Adipocyte (in vitro differentiated cells): ENCODE results near the gene DPP6.
"Not testable (repeated sequence)": the region's sequence is repeated elsewhere in the genome, so short reads cannot be mapped to it uniquely, and the experiment has no call there.

Experiments
- DNase-seq: peaks from one replicate; pipeline ENCODE4 v3.0.0-alpha.2; 2015; ENCODE audit warnings: low read depth
- H3K27me3 ChIP-seq: replicated peaks from 2 replicates; pipeline ENCODE4 v1.7.0; 2013; ENCODE audit warnings: mild to moderate bottlenecking, low read length, moderate library complexity; ENCODE audit not compliant: control insufficient read depth, insufficient read depth
- H3K36me3 ChIP-seq: 2 replicates; pipeline ENCODE4 v1.7.0; 2013; ENCODE audit warnings: low read length, mild to moderate bottlenecking, moderate library complexity; ENCODE audit not compliant: control insufficient read depth, insufficient read depth, severe bottlenecking
- H3K4me1 ChIP-seq: 2 replicates; pipeline ENCODE4 v1.7.0; 2013; ENCODE audit warnings: mild to moderate bottlenecking, low read length, moderate library complexity; ENCODE audit not compliant: control insufficient read depth, insufficient read depth
- H3K4me3 ChIP-seq: 2 replicates; pipeline ENCODE4 v1.7.0; 2013; ENCODE audit warnings: mild to moderate bottlenecking, low read length, moderate library complexity
- H3K9ac ChIP-seq: 2 replicates; pipeline ENCODE4 v1.7.0; 2013; ENCODE audit warnings: mild to moderate bottlenecking, low read length, moderate library complexity
- H3K9me3 ChIP-seq: 2 replicates; pipeline ENCODE4 v1.7.0; 2013; ENCODE audit warnings: mild to moderate bottlenecking, low read length, moderate library complexity; ENCODE audit not compliant: control insufficient read depth

The DPP6 gene

DNA sequence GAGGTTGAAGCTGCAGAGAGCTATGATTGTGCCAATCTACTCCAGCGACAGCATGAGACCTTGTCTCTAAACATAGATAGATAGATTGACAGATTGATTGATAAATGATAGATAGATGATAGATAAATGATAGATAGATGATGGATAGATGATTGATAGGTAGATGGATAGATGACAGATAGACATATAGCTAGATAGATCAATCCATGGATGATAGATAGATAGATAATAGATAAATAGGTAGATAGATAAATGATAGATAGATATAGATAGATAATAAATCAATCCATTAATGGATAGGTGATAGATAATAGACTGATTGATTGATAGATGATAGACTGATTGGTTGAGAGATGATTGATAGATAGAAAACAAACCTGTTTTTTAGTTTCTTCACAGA, 601.1 kb downstream of the DPP6 start:
- Histone ChIP-seq H3K4me3 (no peak overlapping the region), H3K36me3 (no peaks in the 10 kb centered on the region), H3K9me3 (no peaks in the 10 kb centered on the region), H3K27me3 (no peaks in the 10 kb centered on the region), H3K9ac (no peak overlapping the region), H3K4me1 (no peaks in the 10 kb centered on the region)
- DNase-seq: no peak

- Histone ChIP-seq H3K4me1 (no peaks in the 10 kb centered on the region), H3K9me3 (no peaks in the 10 kb centered on the region), H3K9ac (no peak overlapping the region), H3K27me3 (no peaks in the 10 kb centered on the region), H3K36me3 (no peaks in the 10 kb centered on the region), H3K4me3 (no peak overlapping the region)
- no peak for DNase-seq
These were observed 604.4 kb downstream of the DPP6 start for GRCh38 chr7:154656618-154657017.

DNA sequence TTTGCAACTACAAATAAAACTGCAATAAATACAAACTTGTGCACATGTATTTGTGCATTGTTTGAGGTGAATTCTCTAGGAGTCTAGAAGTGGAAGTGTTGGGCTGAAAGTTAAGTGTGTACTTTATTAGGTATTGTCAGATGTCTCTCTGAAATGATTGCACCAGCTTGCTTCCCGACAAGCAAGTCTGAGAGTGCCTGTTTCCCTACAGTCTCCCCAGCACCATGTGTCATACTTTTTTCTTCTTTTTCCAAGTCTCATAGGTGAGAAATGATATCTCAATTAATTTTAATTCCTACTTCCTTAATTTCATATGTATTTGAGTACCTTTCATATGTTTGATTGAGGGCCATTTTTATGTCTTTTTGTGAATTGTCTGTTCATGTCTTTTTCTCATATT, 614.6 kb downstream of the DPP6 start:
- Histone ChIP-seq H3K9ac (no peak overlapping the region), H3K27me3 (no peaks in the 10 kb centered on the region), H3K4me3 (no peak overlapping the region), H3K36me3 (no peaks in the 10 kb centered on the region), H3K4me1 (no peaks in the 10 kb centered on the region), H3K9me3 (no peaks in the 10 kb centered on the region)
- DNase-seq: no peak

GRCh38 chr7:154672659-154673415, 620.6 kb downstream of the DPP6 start:
- Histone ChIP-seq H3K4me3 (no peak overlapping the region), H3K36me3 (no peaks in the 10 kb centered on the region), H3K27me3 (no peaks in the 10 kb centered on the region), H3K9ac (no peak overlapping the region), H3K4me1 (peaks cover 4% of the 10 kb centered on the region), H3K9me3 (no peaks in the 10 kb centered on the region)
- DNase-seq: no peak

DNA sequence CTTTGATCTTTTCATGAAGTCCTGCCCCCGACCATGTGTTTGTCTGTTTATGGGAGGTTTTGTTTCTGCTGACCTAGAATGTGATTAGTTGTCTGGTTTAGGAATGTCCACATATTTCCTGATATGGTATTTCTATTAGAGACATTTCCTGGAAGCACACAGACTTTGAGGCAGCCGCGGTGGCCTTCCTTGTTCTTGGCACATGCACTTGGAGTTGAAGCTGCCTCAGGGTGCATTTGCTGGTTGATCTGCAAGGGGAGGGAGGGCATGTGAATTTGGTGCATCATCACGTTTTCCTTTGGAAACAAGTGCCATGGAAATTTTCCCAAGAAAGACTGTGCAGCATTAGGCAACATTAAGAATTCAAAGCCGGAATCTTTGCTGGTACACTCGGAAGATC, 622.0 kb downstream of the DPP6 start:
- Histone ChIP-seq H3K36me3 (no peaks in the 10 kb centered on the region), H3K9me3 (no peaks in the 10 kb centered on the region), H3K4me1 (peaks cover 4% of the 10 kb centered on the region), H3K9ac (no peak overlapping the region), H3K27me3 (no peaks in the 10 kb centered on the region), H3K4me3 (no peak overlapping the region)
- no peak for DNase-seq

DNA sequence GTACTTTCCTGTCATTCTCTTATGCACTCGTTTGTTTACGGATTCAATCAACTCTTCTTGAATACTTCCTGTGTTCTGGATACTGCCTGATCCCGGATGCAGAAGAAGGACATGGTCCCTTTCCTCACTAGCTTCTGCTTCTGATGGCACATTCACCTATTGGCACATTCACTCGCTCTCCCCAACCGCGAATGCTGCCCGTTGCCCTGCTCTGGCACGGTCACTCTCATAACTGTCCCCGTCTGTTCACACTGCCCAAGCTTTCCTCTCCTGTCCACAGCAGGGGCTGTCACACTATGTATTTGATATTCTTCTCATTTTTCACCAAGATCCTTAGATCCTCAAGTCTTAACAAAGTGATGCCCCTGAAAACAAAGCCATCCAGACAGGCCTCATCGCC, 623.4 kb downstream of the DPP6 start:
- H3K4me1 ChIP-seq: peaks cover 4% of the 10 kb centered on the region
- no peak for DNase-seq
- no peaks in the 10 kb centered on the region for H3K9me3 ChIP-seq
- no peaks in the 10 kb centered on the region for H3K27me3 ChIP-seq
- no peak overlapping the region for H3K4me3 ChIP-seq
- no peaks in the 10 kb centered on the region for H3K36me3 ChIP-seq
- no peak overlapping the region for H3K9ac ChIP-seq

DNA sequence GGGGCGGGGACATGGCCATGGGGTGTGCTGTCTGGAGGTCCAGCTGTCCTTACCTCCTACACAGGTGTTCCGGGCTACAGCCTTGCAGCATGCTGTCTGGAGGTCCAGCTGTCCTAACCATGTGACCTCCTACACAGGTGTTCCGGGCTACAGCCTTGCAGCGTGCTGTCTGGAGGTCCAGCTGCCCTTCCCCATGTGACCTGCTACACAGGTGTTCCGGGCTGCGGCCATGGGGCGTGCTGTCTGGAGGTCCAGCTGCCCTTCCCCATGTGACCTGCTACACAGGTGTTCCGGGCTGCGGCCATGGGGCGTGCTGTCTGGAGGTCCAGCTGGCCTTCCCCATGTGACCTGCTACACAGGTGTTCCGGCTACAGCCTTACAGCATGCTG, 623.8 kb downstream of the DPP6 start:
- H3K4me3 ChIP-seq, H3K9me3 ChIP-seq, H3K27me3 ChIP-seq, H3K9ac ChIP-seq, H3K36me3 ChIP-seq, H3K4me1 ChIP-seq, DNase-seq: not testable (repeated sequence)

GRCh38 chr7:154676422-154677073, 624.4 kb downstream of the DPP6 start:
- H3K4me3 ChIP-seq: no peak overlapping the region
- H3K9me3 ChIP-seq: no peaks in the 10 kb centered on the region
- DNase-seq: no peak
- peaks cover 4% of the 10 kb centered on the region for H3K4me1 ChIP-seq
- H3K36me3 ChIP-seq: no peaks in the 10 kb centered on the region
- no peaks in the 10 kb centered on the region for H3K27me3 ChIP-seq
- H3K9ac ChIP-seq: no peak overlapping the region

DNA sequence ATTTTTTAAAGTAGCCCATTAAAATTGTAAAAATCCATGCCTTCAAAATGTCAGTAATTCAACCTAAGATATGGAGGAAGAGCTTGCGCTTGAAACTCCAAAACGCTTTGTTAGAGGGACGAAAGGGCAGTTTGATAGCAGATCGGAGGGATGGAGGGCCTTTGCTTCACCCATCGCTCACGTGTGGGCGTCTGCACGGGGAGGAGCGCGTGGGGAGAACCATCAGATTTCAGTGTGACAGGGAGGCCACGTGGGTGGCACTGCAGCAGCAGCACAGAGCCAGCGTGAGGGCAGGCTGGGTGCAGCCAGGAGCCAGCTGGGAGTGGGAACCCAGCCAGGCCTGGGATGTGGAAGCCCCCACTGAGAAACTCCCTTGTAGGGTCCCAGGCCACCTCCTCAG, 625.3 kb downstream of the DPP6 start:
- Histone ChIP-seq H3K9me3 (no peaks in the 10 kb centered on the region), H3K27me3 (no peaks in the 10 kb centered on the region), H3K36me3 (no peaks in the 10 kb centered on the region), H3K9ac (no peak overlapping the region), H3K4me1 (peaks cover 4% of the 10 kb centered on the region), H3K4me3 (no peak overlapping the region)
- no peak for DNase-seq

GRCh38 chr7:154678001-154678550, 625.9 kb downstream of the DPP6 start:
- H3K36me3 ChIP-seq, H3K4me3 ChIP-seq, DNase-seq, H3K9me3 ChIP-seq, H3K27me3 ChIP-seq, H3K4me1 ChIP-seq, H3K9ac ChIP-seq: not testable (repeated sequence)

- Histone ChIP-seq H3K4me1 (no peaks in the 10 kb centered on the region), H3K36me3 (no peaks in the 10 kb centered on the region), H3K9me3 (no peaks in the 10 kb centered on the region)
These were observed 627.3 kb downstream of the DPP6 start for GRCh38 chr7:154679379-154680053.

More at GRCh38 chr7:154679379-154680053, 627.3 kb downstream of the DPP6 start:
- Histone ChIP-seq H3K9ac (no peak overlapping the region), H3K27me3 (no peaks in the 10 kb centered on the region), H3K4me3 (no peak overlapping the region)
- no peak for DNase-seq
